SK-N-SH (cell line): ENCODE results near the gene HECTD4. TPM values are rescaled to one million over a fixed set of nuclear protein-coding genes. Genes with fewer than 3 reads are reported as not detected.

Source experiments
- CTCF ChIA-PET: fragments of 300-600, 350-600 bp; formaldehyde crosslinking; extraction: SDS; loops from one replicate; lab custom pipeline; 2021; lab: Yijun Ruan, JAX
- POLR2A ChIA-PET: fragments of 350-600 bp; sonication (Branson Sonifier 250); formaldehyde crosslinking; extraction: SDS; loops from one replicate; lab custom pipeline; 2020; ENCODE audit warnings: antibody characterized with exemption, inconsistent platforms; lab: Yijun Ruan, JAX
- DNase-seq: peaks from one replicate; pipeline ENCODE4 v3.0.0; 2012
- H2AFZ ChIP-seq: fragments of 200-600 bp; sonication (generic); 2 replicates; pipeline ENCODE4 v1.8.1; 2016; ENCODE audit warnings: antibody characterized with exemption, mild to moderate bottlenecking, low read depth
- H3F3A ChIP-seq: fragments of 200-600 bp; sonication (generic); replicated peaks from 2 replicates; pipeline ENCODE3; 2016; ENCODE audit warnings: antibody characterized with exemption, mild to moderate bottlenecking; ENCODE audit not compliant: insufficient read depth
- H3K27ac ChIP-seq, 2 experiments: fragments of 200-500 bp in 1 of 2; fragments of 200-600 bp in 1 of 2; sonication (Bioruptor generic) in 1 of 2; sonication (generic), shearing (Covaris generic) in 1 of 2; 2 replicates each; pipeline versions ENCODE4 v1.5.1 to v1.6.1; 2014 to 2016; ENCODE audit warnings: low read depth in 2 of 2, inconsistent platforms in 1 of 2, low read length in 1 of 2, mild to moderate bottlenecking in 1 of 2, mixed read lengths in 1 of 2
- H3K27me3 ChIP-seq: fragments of 200-600 bp; sonication (generic), shearing (Covaris generic); 2 replicates; pipeline ENCODE4 v1.6.1; 2016; ENCODE audit warnings: mixed run types; ENCODE audit not compliant: insufficient read depth
- H3K36me3 ChIP-seq, 2 experiments: fragments of 200-500 bp in 1 of 2; fragments of 200-600 bp in 1 of 2; sonication (Bioruptor generic) in 1 of 2; sonication (generic) in 1 of 2; replicated peaks in 1 of 2; 2 replicates each; pipeline versions ENCODE3 to v1.5.1; 2014 to 2016; ENCODE audit warnings: low read length in 1 of 2, mild to moderate bottlenecking in 1 of 2; ENCODE audit not compliant: insufficient read depth in 2 of 2, control insufficient read depth in 1 of 2
- H3K4me1 ChIP-seq, 2 experiments: fragments of 200-500 bp in 1 of 2; fragments of 200-600 bp in 1 of 2; sonication (Bioruptor generic) in 1 of 2; sonication (generic), shearing (Covaris generic) in 1 of 2; 2 replicates each; pipeline versions ENCODE4 v1.5.1 to v1.6.1; 2014 to 2016; ENCODE audit warnings: low read depth in 1 of 2, low read length in 1 of 2, mixed run types in 1 of 2; ENCODE audit not compliant: insufficient read depth in 2 of 2, control insufficient read depth in 1 of 2
- H3K4me2 ChIP-seq: fragments of 200-600 bp; sonication (generic), shearing (Covaris generic); 2 replicates; pipeline ENCODE4 v1.6.1; 2017; ENCODE audit warnings: mixed run types
- H3K4me3 ChIP-seq, 2 experiments: fragments of 200-500 bp in 1 of 2; fragments of 200-600 bp in 1 of 2; sonication (Bioruptor generic) in 1 of 2; sonication (generic), shearing (Covaris generic) in 1 of 2; 2 replicates each; pipeline versions ENCODE4 v1.5.1 to v1.8.1; 2014 to 2016; ENCODE audit warnings: low read depth in 2 of 2, inconsistent platforms in 1 of 2, low read length in 1 of 2, mild to moderate bottlenecking in 1 of 2, mixed read lengths in 1 of 2, moderate library complexity in 1 of 2
- H3K79me2 ChIP-seq: fragments of 200-600 bp; sonication (generic); 2 replicates; pipeline ENCODE4 v1.8.1; 2017; ENCODE audit warnings: mild to moderate bottlenecking; ENCODE audit not compliant: insufficient read depth
- H3K9ac ChIP-seq: fragments of 200-600 bp; sonication (generic); 2 replicates; pipeline ENCODE4 v1.6.1; 2017; ENCODE audit warnings: mixed run types
- H3K9me2 ChIP-seq: fragments of 200-600 bp; sonication (generic); 2 replicates; pipeline ENCODE4 v1.6.1; 2017; ENCODE audit warnings: mixed run types
- H3K9me3 ChIP-seq: fragments of 200-600 bp; sonication (generic); 2 replicates; pipeline ENCODE4 v1.6.1; 2017; ENCODE audit warnings: mixed run types, mild to moderate bottlenecking, moderate library complexity
- H4K20me1 ChIP-seq: fragments of 200-600 bp; sonication (generic); 2 replicates; pipeline ENCODE4 v1.6.1; 2017; ENCODE audit warnings: mild to moderate bottlenecking, mixed run types; ENCODE audit not compliant: insufficient read depth
- CHD2 ChIP-seq: fragments of 150-350 bp; IDR thresholded peaks from 2 replicates; pipeline ENCODE4 v1.6.1; 2018; ENCODE audit warnings: low read length; ENCODE audit not compliant: partially characterized antibody
- ELF1 ChIP-seq: IDR thresholded peaks from 2 replicates; pipeline ENCODE4 v1.4.0; 2012
- FOXJ3 ChIP-seq: sonication (generic); formaldehyde crosslinking; IDR thresholded peaks from 2 replicates; pipeline ENCODE4 v1.5.1; 2020; ENCODE audit warnings: mild to moderate bottlenecking, missing genetic modification reagents
- GABPA ChIP-seq: IDR thresholded peaks from 2 replicates; pipeline ENCODE4 v1.4.0; 2012; ENCODE audit warnings: low read depth, mild to moderate bottlenecking
- NRF1 ChIP-seq: IDR thresholded peaks from 2 replicates; pipeline ENCODE4 v1.6.1; 2012; ENCODE audit warnings: low read depth, mild to moderate bottlenecking, low read length
- RAD21 ChIP-seq: IDR thresholded peaks from 2 replicates; pipeline ENCODE4 v1.6.1; 2012; ENCODE audit warnings: mild to moderate bottlenecking, low read length
- RCOR1 ChIP-seq: fragments of 150-350 bp; IDR thresholded peaks from 2 replicates; pipeline ENCODE4 v1.6.1; 2017; ENCODE audit warnings: antibody characterized with exemption, low read length
- RFX5 ChIP-seq: IDR thresholded peaks from 2 replicates; pipeline ENCODE4 v1.6.1; 2012; ENCODE audit warnings: mild to moderate bottlenecking, improper control_type of control experiment, low read length
- TAF1 ChIP-seq: IDR thresholded peaks from 2 replicates; pipeline ENCODE4 v1.6.1; 2012; ENCODE audit warnings: low read depth, mild to moderate bottlenecking, low read length, moderate library complexity, borderline replicate concordance
- TCF12 ChIP-seq: IDR thresholded peaks from 2 replicates; pipeline ENCODE4 v1.4.0; 2012
- TEAD4 ChIP-seq: IDR thresholded peaks from 2 replicates; pipeline ENCODE4 v1.4.0; 2012; ENCODE audit warnings: mild to moderate bottlenecking, borderline replicate concordance; ENCODE audit not compliant: insufficient read depth
- WGBS: methylation state at CpG from one replicate; pipeline ENCODE4 v1.1.6; 2017; ENCODE audit warnings: low lambda C conversion rate; 5-methylcytosine and 5-hydroxymethylcytosine counted together
- polyA plus RNA-seq, 3 experiments: library from polyadenylated mRNA; depleted of rRNA; stranded (reverse); fragments of >200 nt; gene quantifications; 2 replicates each; pipeline ENCODE4 v1.2.3, GENCODE V29; 2012
- TF ChIP-seq, protein P1 (sequence below): fragments of 200-600 bp; sonication (generic); IDR thresholded peaks from 2 replicates; pipeline ENCODE4 v1.6.1; 2017; ENCODE audit warnings: antibody characterized with exemption, mild to moderate bottlenecking, moderate library complexity
- TF ChIP-seq, protein P2 (sequence below): IDR thresholded peaks from 2 replicates; pipeline ENCODE4 v1.4.0; 2012; ENCODE audit warnings: low read depth, borderline replicate concordance
- TF ChIP-seq, protein P3 (sequence below): IDR thresholded peaks from 2 replicates; pipeline ENCODE4; 2012
- TF ChIP-seq, protein P4 (sequence below): fragments of 150-350 bp; IDR thresholded peaks from 2 replicates; pipeline ENCODE4 v1.6.1; 2016; ENCODE audit warnings: mild to moderate bottlenecking, low read depth, low read length

The HECTD4 gene
- polyA plus RNA-seq, 1 of the 3 experiments (the other 2 are of a cell fraction) = 14.6 TPM

DNA sequence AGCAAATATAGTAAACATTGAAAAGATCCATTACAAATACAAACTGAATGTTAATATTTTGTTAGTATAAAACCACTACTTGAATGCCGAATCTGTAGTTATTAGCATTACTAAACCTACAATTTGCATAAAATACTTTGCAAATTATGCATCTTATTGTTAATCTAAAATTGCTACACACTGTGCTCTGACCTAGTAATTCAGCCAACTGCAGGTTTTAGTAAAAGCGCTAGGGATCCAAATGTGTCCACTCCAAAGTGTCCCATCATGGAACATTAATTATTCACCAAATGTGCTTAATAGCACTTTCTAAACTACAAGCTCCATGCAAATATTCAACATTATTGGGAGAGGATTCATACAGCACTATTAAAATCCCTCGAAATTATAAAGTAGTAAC, 14.3 kb downstream of the HECTD4 start:
- ChIA-PET CTCF (interaction anchor here (0.5 to 1.0 kb wide), 2 partner anchors 20 to 1936 kb away, joined by 3 to 4 read pairs; no protein-coding TSS in a partner anchor), POLR2A (no interaction called here)
- 89% methylated on average over 3 of the region's 3 CpGs for WGBS
- Histone ChIP-seq H3F3A (peaks cover 6% of the 10 kb centered on the region), H3K9me2 (no peaks in the 10 kb centered on the region), H3K9me3 (no peaks in the 10 kb centered on the region), H3K27ac (no peak overlapping the region), H2AFZ (no peak overlapping the region), H3K4me1 (no peaks in the 10 kb centered on the region), H3K79me2 (peaks cover 92% of the 10 kb centered on the region), H3K36me3 (no peaks in the 10 kb centered on the region), H4K20me1 (peaks cover 38% of the 10 kb centered on the region), H3K9ac (no peak overlapping the region), H3K4me2 (no peak overlapping the region), H3K4me3 (no peak overlapping the region), H3K27me3 (no peaks in the 10 kb centered on the region)
- no peak for TF ChIP-seq RAD21
- no peak for DNase-seq

DNA sequence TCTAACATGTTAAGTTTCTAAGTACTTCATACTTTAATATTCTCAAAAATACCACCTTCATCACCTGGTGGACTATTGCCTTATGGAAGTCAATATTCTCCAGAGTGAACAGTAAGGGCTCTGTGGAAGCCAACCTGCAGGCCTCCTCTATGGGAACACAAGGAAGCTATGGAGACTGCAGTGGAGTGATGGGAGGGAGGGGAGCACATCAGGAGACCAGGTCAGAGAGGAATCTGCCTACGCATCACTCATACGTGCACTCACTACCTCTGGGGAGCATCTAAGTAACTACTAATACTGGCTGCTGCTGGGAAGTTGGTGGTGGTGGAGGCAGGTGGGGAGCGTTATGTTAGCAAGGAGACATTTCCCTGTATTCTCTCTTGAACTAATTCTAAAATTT, 19.9 kb downstream of the HECTD4 start:
- TF ChIP-seq RFX5 = no peak
- no peak for TF ChIP-seq ELF1
- TF ChIP-seq, protein P1, sequence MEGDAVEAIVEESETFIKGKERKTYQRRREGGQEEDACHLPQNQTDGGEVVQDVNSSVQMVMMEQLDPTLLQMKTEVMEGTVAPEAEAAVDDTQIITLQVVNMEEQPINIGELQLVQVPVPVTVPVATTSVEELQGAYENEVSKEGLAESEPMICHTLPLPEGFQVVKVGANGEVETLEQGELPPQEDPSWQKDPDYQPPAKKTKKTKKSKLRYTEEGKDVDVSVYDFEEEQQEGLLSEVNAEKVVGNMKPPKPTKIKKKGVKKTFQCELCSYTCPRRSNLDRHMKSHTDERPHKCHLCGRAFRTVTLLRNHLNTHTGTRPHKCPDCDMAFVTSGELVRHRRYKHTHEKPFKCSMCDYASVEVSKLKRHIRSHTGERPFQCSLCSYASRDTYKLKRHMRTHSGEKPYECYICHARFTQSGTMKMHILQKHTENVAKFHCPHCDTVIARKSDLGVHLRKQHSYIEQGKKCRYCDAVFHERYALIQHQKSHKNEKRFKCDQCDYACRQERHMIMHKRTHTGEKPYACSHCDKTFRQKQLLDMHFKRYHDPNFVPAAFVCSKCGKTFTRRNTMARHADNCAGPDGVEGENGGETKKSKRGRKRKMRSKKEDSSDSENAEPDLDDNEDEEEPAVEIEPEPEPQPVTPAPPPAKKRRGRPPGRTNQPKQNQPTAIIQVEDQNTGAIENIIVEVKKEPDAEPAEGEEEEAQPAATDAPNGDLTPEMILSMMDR = no peak
- TF ChIP-seq CHD2 = no peak
- TF ChIP-seq, protein P2, sequence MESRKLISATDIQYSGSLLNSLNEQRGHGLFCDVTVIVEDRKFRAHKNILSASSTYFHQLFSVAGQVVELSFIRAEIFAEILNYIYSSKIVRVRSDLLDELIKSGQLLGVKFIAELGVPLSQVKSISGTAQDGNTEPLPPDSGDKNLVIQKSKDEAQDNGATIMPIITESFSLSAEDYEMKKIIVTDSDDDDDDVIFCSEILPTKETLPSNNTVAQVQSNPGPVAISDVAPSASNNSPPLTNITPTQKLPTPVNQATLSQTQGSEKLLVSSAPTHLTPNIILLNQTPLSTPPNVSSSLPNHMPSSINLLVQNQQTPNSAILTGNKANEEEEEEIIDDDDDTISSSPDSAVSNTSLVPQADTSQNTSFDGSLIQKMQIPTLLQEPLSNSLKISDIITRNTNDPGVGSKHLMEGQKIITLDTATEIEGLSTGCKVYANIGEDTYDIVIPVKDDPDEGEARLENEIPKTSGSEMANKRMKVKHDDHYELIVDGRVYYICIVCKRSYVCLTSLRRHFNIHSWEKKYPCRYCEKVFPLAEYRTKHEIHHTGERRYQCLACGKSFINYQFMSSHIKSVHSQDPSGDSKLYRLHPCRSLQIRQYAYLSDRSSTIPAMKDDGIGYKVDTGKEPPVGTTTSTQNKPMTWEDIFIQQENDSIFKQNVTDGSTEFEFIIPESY = no peak
- TF ChIP-seq, protein P3, sequence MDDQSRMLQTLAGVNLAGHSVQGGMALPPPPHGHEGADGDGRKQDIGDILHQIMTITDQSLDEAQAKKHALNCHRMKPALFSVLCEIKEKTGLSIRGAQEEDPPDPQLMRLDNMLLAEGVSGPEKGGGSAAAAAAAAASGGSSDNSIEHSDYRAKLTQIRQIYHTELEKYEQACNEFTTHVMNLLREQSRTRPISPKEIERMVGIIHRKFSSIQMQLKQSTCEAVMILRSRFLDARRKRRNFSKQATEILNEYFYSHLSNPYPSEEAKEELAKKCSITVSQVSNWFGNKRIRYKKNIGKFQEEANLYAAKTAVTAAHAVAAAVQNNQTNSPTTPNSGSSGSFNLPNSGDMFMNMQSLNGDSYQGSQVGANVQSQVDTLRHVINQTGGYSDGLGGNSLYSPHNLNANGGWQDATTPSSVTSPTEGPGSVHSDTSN = no peak
- TF ChIP-seq, protein P4, sequence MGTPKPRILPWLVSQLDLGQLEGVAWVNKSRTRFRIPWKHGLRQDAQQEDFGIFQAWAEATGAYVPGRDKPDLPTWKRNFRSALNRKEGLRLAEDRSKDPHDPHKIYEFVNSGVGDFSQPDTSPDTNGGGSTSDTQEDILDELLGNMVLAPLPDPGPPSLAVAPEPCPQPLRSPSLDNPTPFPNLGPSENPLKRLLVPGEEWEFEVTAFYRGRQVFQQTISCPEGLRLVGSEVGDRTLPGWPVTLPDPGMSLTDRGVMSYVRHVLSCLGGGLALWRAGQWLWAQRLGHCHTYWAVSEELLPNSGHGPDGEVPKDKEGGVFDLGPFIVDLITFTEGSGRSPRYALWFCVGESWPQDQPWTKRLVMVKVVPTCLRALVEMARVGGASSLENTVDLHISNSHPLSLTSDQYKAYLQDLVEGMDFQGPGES = no peak
- TF ChIP-seq TCF12 = no peak
- no peak for TF ChIP-seq TEAD4
- TF ChIP-seq TAF1 = no peak
- no peak for TF ChIP-seq NRF1
- TF ChIP-seq RCOR1 = no peak
- no peak for TF ChIP-seq GABPA
- TF ChIP-seq FOXJ3 (CRISPR knock-in tag) = no peak
- TF ChIP-seq, all 33 proteins: peak for 0
- H4K20me1 ChIP-seq = peaks cover 23% of the 10 kb centered on the region; the same call in 1 of the 2 replicates
- no peaks in the 10 kb centered on the region for H3K9me3 ChIP-seq
- H3K4me1 ChIP-seq = no peaks in the 10 kb centered on the region
- WGBS = 96% methylated on average over 3 of the region's 3 CpGs
- no peaks in the 10 kb centered on the region for H3K27me3 ChIP-seq
- no peak overlapping the region for H3K4me2 ChIP-seq
- CTCF ChIA-PET = no interaction called here
- H3K4me3 ChIP-seq = no peak overlapping the region
- no peak overlapping the region for H2AFZ ChIP-seq
- H3F3A ChIP-seq = no peaks in the 10 kb centered on the region
- H3K27ac ChIP-seq = no peak overlapping the region
- H3K36me3 ChIP-seq = no peaks in the 10 kb centered on the region
- peaks cover 94% of the 10 kb centered on the region for H3K79me2 ChIP-seq
- DNase-seq = no peak
- no peaks in the 10 kb centered on the region for H3K9me2 ChIP-seq
- H3K9ac ChIP-seq = no peak overlapping the region
- POLR2A ChIA-PET = no interaction called here
